Suprapubic skin (tissue), 4 donors: ENCODE results near the gene EXT2. TPM values are rescaled to one million over a fixed set of nuclear protein-coding genes. Genes with fewer than 3 reads are reported as not detected.

Experiments used
- DNase-seq, 2 donors: peaks; one replicate each; pipeline ENCODE4 v3.0.0-alpha.2; 2019; ENCODE audit warnings: low spot score in 2 of 2
- H3K27ac ChIP-seq: fragments of 200-600 bp; sonication (generic); one replicate; pipeline ENCODE4 v1.5.1; 2019
- H3K27me3 ChIP-seq: fragments of 200-600 bp; sonication (generic); one replicate; pipeline ENCODE4 v1.5.1; 2019
- H3K36me3 ChIP-seq: fragments of 200-600 bp; sonication (generic); one replicate; pipeline ENCODE4 v1.5.1; 2019
- H3K4me1 ChIP-seq: fragments of 200-600 bp; sonication (generic); one replicate; pipeline ENCODE4 v1.5.1; 2019
- H3K4me3 ChIP-seq: fragments of 200-600 bp; sonication (generic); one replicate; pipeline ENCODE4 v1.5.1; 2019; ENCODE audit warnings: mild to moderate bottlenecking
- H3K9me3 ChIP-seq: fragments of 200-600 bp; sonication (generic); one replicate; pipeline ENCODE4 v1.5.1; 2019
- CTCF ChIP-seq, 2 donors: fragments of 200-600 bp in 1 of 2; fragments of 450-650 bp in 1 of 2; sonication (generic) in 1 of 2; IDR thresholded peaks; one replicate each; pipeline ENCODE4 v1.5.1; 2016 to 2019; ENCODE audit warnings: antibody characterized with exemption in 2 of 2, mild to moderate bottlenecking in 1 of 2, moderate library complexity in 1 of 2
- EP300 ChIP-seq: sonication (generic); formaldehyde crosslinking; IDR thresholded peaks from one replicate; pipeline ENCODE4 v1.6.1; 2017; ENCODE audit warnings: antibody characterized with exemption
- POLR2A ChIP-seq, 2 donors: fragments of 450-650 bp; IDR thresholded peaks; one replicate each; pipeline ENCODE4 v1.6.1; 2017; ENCODE audit warnings: antibody characterized with exemption in 2 of 2, mild to moderate bottlenecking in 2 of 2, moderate library complexity in 2 of 2
- POLR2AphosphoS5 ChIP-seq, 3 donors: sonication (generic); formaldehyde crosslinking; IDR thresholded peaks; one replicate each; pipeline ENCODE4 v1.6.1; 2017; ENCODE audit warnings: antibody characterized with exemption in 3 of 3
- WGBS: methylation state at CpG from one replicate; pipeline ENCODE4 v1.1.5; 2018; 5-methylcytosine and 5-hydroxymethylcytosine counted together
- total RNA-seq, 4 donors: library from RNA; depleted of rRNA; stranded (reverse); fragments of >200 nt; gene quantifications; one replicate each; pipeline ENCODE4 v1.1.0, GENCODE V29; 2016

Gene EXT2
- total RNA-seq, 4 donors from 2014 or later = 66.3 to 82.0 (median 72.4) TPM

DNA sequence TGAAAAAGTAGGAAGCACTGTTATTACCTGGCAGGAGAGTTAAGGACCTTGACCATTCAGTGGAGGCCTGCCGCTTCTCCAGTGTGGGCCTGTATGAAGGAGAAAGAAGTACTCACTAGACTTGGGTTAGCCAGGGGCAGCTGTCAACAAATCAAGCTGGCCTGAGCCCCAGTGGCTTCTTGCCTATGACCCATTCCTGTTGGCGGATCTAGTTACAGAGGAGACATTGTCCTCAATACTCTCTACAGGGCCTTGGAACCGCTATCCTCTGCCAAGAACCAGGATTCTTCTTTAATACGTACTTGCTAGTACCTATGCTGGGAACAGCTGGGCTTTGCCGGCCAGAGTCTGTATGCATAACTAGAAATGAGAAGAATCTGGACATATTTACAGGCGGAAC lies 146.4 kb downstream of the EXT2 start:
- H3K27ac ChIP-seq = no peak overlapping the region
- DNase-seq = no peak
- TF ChIP-seq POLR2AphosphoS5 (IDR thresholded peaks at IDR 0.05) (no peak), CTCF (IDR thresholded peaks at IDR 0.05) (no peak), EP300 (no peak), POLR2A (IDR thresholded peaks at IDR 0.05) (no peak)
- H3K27me3 ChIP-seq = no peaks in the 10 kb centered on the region
- peaks cover 4% of the 10 kb centered on the region for H3K4me1 ChIP-seq
- no peaks in the 10 kb centered on the region for H3K9me3 ChIP-seq
- WGBS = 84% methylated on average over 5 of the region's 6 CpGs
- H3K36me3 ChIP-seq = peaks cover 33% of the 10 kb centered on the region
- H3K4me3 ChIP-seq = no peak overlapping the region

DNA sequence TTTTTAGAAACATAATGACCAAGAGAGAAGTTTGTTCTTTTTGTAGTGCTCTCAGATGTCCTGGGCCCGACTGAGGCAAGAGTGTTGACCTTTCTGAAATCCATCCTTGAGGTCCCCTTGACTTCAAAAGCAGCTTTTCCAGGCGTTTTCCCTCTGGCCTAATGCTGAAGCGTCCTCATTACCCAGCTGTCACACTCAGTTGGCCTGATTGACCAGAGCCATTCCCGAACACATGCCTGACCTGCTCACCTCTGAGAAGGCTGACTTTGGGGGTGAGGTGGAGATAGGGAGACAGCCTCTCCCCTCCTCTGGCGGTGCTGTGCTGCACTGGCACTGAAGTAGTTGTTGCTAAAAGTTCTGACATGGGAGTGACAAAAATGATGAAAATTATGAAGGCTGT lies 147.6 kb downstream of the EXT2 start:
- Histone ChIP-seq H3K27me3 (no peaks in the 10 kb centered on the region), H3K4me3 (no peak overlapping the region), H3K27ac (no peak overlapping the region), H3K4me1 (peaks cover 4% of the 10 kb centered on the region), H3K36me3 (peaks cover 28% of the 10 kb centered on the region), H3K9me3 (no peaks in the 10 kb centered on the region)
- TF ChIP-seq POLR2AphosphoS5 (IDR thresholded peaks at IDR 0.05) (no peak), EP300 (no peak), POLR2A (IDR thresholded peaks at IDR 0.05) (no peak), CTCF (IDR thresholded peaks at IDR 0.05) (no peak)
- 86% methylated on average over 5 of the region's 5 CpGs for WGBS
- no peak for DNase-seq

GRCh38 chr11:44243595-44244343 lies 148.3 kb downstream of the EXT2 start:
- peaks cover 28% of the 10 kb centered on the region for H3K36me3 ChIP-seq
- peaks cover 4% of the 10 kb centered on the region for H3K4me1 ChIP-seq
- H3K27ac ChIP-seq = no peak overlapping the region
- no peaks in the 10 kb centered on the region for H3K27me3 ChIP-seq
- H3K4me3 ChIP-seq = no peak overlapping the region
- TF ChIP-seq POLR2AphosphoS5 (IDR thresholded peaks at IDR 0.05) (no peak), CTCF (IDR thresholded peaks at IDR 0.05) (no peak), POLR2A (IDR thresholded peaks at IDR 0.05) (no peak), EP300 (no peak)
- no peak for DNase-seq
- WGBS = 82% methylated on average over 6 of the region's 6 CpGs
- H3K9me3 ChIP-seq = no peaks in the 10 kb centered on the region

GRCh38 chr11:44244639-44245310 lies 149.3 kb downstream of the EXT2 start:
- no peaks in the 10 kb centered on the region for H3K9me3 ChIP-seq
- H3K4me1 ChIP-seq = peaks cover 4% of the 10 kb centered on the region
- no peak overlapping the region for H3K4me3 ChIP-seq
- no peaks in the 10 kb centered on the region for H3K27me3 ChIP-seq
- WGBS = 92% methylated on average over 8 of the region's 8 CpGs
- TF ChIP-seq EP300 (no peak), POLR2AphosphoS5 (IDR thresholded peaks at IDR 0.05) (no peak), CTCF (IDR thresholded peaks at IDR 0.05) (no peak), POLR2A (IDR thresholded peaks at IDR 0.05) (no peak)
- DNase-seq = no peak
- H3K27ac ChIP-seq = no peak overlapping the region
- peaks cover 28% of the 10 kb centered on the region for H3K36me3 ChIP-seq

- peaks cover 17% of the 10 kb centered on the region for H3K36me3 ChIP-seq
- H3K27ac ChIP-seq = no peak overlapping the region
These were observed 151.2 kb downstream of the EXT2 start for GRCh38 chr11:44246726-44247125.

More at GRCh38 chr11:44246726-44247125, 151.2 kb downstream of the EXT2 start:
- Histone ChIP-seq H3K9me3 (no peaks in the 10 kb centered on the region), H3K27me3 (no peaks in the 10 kb centered on the region), H3K4me1 (peaks cover 4% of the 10 kb centered on the region), H3K4me3 (no peak overlapping the region)
- WGBS = 22% methylated on average over 4 of the region's 4 CpGs
- TF ChIP-seq POLR2A (IDR thresholded peaks at IDR 0.05) (no peak), POLR2AphosphoS5 (IDR thresholded peaks at IDR 0.05) (no peak), EP300 (no peak), CTCF (IDR thresholded peaks at IDR 0.05) (no peak)
- no peak for DNase-seq
